Activated CD8-positive, alpha-beta memory T cell treated with anti-CD3 and anti-CD28 coated beads, Interleukin-2, amount 10 ng/mL, durations not matched to agents 7 days and 5 days (primary cell): ENCODE measurements around the gene C9orf153. TPM values are rescaled to one million over a fixed set of nuclear protein-coding genes. Genes with fewer than 3 reads are reported as not detected.

Experiments used
- ATAC-seq: fragments of 150-1000 bp; cut with Tn5 transposase; one replicate; pipeline ENCODE4 v1.10.0; 2021; ENCODE audit warnings: moderate library complexity
- CTCF ChIA-PET: fragments of 350-600 bp; sonication (Branson Sonifier 250); formaldehyde crosslinking; loops from one replicate; lab custom pipeline; 2021; ENCODE audit warnings: antibody characterized with exemption; lab: Charles Lee
- DNase-seq: peaks from one replicate; pipeline ENCODE4 v3.0.0-alpha.2; 2020
- H3K27ac Mint-ChIP-seq: one replicate; pipeline ENCODE4 v1.8.0; 2021; ENCODE audit warnings: mild to moderate bottlenecking, mixed read lengths
- H3K27me3 Mint-ChIP-seq: one replicate; pipeline ENCODE4 v1.8.0; 2021; ENCODE audit warnings: mixed read lengths
- H3K36me3 Mint-ChIP-seq: one replicate; pipeline ENCODE4 v1.8.0; 2021; ENCODE audit warnings: mild to moderate bottlenecking, mixed read lengths
- H3K4me1 Mint-ChIP-seq: one replicate; pipeline ENCODE4 v1.8.0; 2021; ENCODE audit warnings: mixed read lengths
- H3K4me3 Mint-ChIP-seq: one replicate; pipeline ENCODE4 v1.8.0; 2021; ENCODE audit warnings: mild to moderate bottlenecking, moderate library complexity, mixed read lengths
- H3K9me3 Mint-ChIP-seq: one replicate; pipeline ENCODE4 v1.8.0; 2022; ENCODE audit warnings: low read depth, mixed read lengths
- total RNA-seq, 2 experiments: library from RNA; stranded (reverse); gene quantifications; one replicate each; pipeline ENCODE4 v1.2.3, GENCODE V29; 2021

Gene C9orf153
- total RNA-seq, 2 experiments from 2014 or later, result 0.38 TPM; not detected in 1

GRCh38 chr9:86282077-86282978 is 22.9 kb upstream of the C9orf153 start, which contains the start of gene ISCA1:
Gene ISCA1 (minus strand): TSS chr9:86282538. CDS start chr9:86282458, 80 bp downstream.
- H3K36me3 Mint-ChIP-seq, result peaks cover 6% of the 10 kb centered on the region
- H3K4me1 Mint-ChIP-seq, result peaks cover 42% of the 10 kb centered on the region
- H3K27ac Mint-ChIP-seq, result peak within 1 kb of the TSS; percentile 88
- no peaks in the 10 kb centered on the region for H3K9me3 Mint-ChIP-seq
- ATAC-seq (peak; percentile 86), DNase-seq (peak; percentile 98)
- H3K4me3 Mint-ChIP-seq, result peak within 1 kb of the TSS; percentile 82
- H3K27me3 Mint-ChIP-seq, result no peaks in the 10 kb centered on the region
- CTCF ChIA-PET, result interaction anchor here (0.7 to 1.1 kb wide), 3 partner anchors 17 to 52 kb away, joined by 3 read pairs; no protein-coding TSS in a partner anchor

- DNase-seq (no peak), ATAC-seq (peak; percentile 1)
- Mint-ChIP-seq H3K36me3 (peaks cover 8% of the 10 kb centered on the region), H3K4me3 (peak overlapping the region; percentile 82), H3K9me3 (no peaks in the 10 kb centered on the region), H3K4me1 (peaks cover 46% of the 10 kb centered on the region), H3K27me3 (no peaks in the 10 kb centered on the region), H3K27ac (peak overlapping the region; percentile 88)
- CTCF ChIA-PET, result interaction anchor here (0.6 to 1.1 kb wide), 4 partner anchors 10 to 52 kb away, joined by 3 to 4 read pairs (median 3); no protein-coding TSS in a partner anchor
These were observed 22.2 kb upstream of the C9orf153 start for GRCh38 chr9:86281593-86282076.

- H3K27me3 Mint-ChIP-seq, result no peaks in the 10 kb centered on the region
- H3K9me3 Mint-ChIP-seq, result no peaks in the 10 kb centered on the region
- H3K27ac Mint-ChIP-seq, result no peak overlapping the region
- peaks cover 45% of the 10 kb centered on the region for H3K4me1 Mint-ChIP-seq
- CTCF ChIA-PET, result interaction anchor here (0.7 to 1.0 kb wide), 2 partner anchors 9 to 17 kb away, joined by 3 to 4 read pairs; no protein-coding TSS in a partner anchor
- H3K36me3 Mint-ChIP-seq, result peaks cover 6% of the 10 kb centered on the region
- H3K4me3 Mint-ChIP-seq, result peak overlapping the region; percentile 82
- ATAC-seq, result no peak
- DNase-seq, result no peak
These were observed 21.1 kb upstream of the C9orf153 start for GRCh38 chr9:86280580-86280979.

GRCh38 chr9:86279839-86280238 is 20.4 kb upstream of the C9orf153 start:
- ATAC-seq (no peak), DNase-seq (no peak)
- no peaks in the 10 kb centered on the region for H3K9me3 Mint-ChIP-seq
- H3K27me3 Mint-ChIP-seq, result no peaks in the 10 kb centered on the region
- CTCF ChIA-PET, result interaction anchor here (0.7 kb wide), 1 partner anchor 16 kb away, joined by 3 read pairs; no protein-coding TSS in a partner anchor
- no peak overlapping the region for H3K27ac Mint-ChIP-seq
- peaks cover 6% of the 10 kb centered on the region for H3K36me3 Mint-ChIP-seq
- peaks cover 45% of the 10 kb centered on the region for H3K4me1 Mint-ChIP-seq
- no peak overlapping the region for H3K4me3 Mint-ChIP-seq

GRCh38 chr9:86277072-86277471 is 17.6 kb upstream of the C9orf153 start:
- H3K4me1 Mint-ChIP-seq, result peaks cover 32% of the 10 kb centered on the region
- CTCF ChIA-PET, result interaction anchor here (1.0 to 2.2 kb wide), 3 partner anchors 10 to 600 kb away, joined by 3 to 6 read pairs (median 3); no protein-coding TSS in a partner anchor
- H3K4me3 Mint-ChIP-seq, result no peak overlapping the region
- no peak for DNase-seq
- H3K36me3 Mint-ChIP-seq, result peaks cover 19% of the 10 kb centered on the region
- no peak overlapping the region for H3K27ac Mint-ChIP-seq
- no peaks in the 10 kb centered on the region for H3K27me3 Mint-ChIP-seq
- no peak for ATAC-seq
- no peaks in the 10 kb centered on the region for H3K9me3 Mint-ChIP-seq

GRCh38 chr9:86275962-86276361 is 16.5 kb upstream of the C9orf153 start:
- H3K4me3 Mint-ChIP-seq, result no peak overlapping the region
- no peaks in the 10 kb centered on the region for H3K9me3 Mint-ChIP-seq
- no peak overlapping the region for H3K27ac Mint-ChIP-seq
- ATAC-seq, result no peak
- CTCF ChIA-PET, result interaction anchor here (0.7 to 2.2 kb wide), 2 partner anchors 9 to 74 kb away, joined by 3 to 6 read pairs; no protein-coding TSS in a partner anchor
- H3K36me3 Mint-ChIP-seq, result peaks cover 27% of the 10 kb centered on the region
- H3K4me1 Mint-ChIP-seq, result peaks cover 26% of the 10 kb centered on the region
- H3K27me3 Mint-ChIP-seq, result no peaks in the 10 kb centered on the region
- no peak for DNase-seq

GRCh38 chr9:86274821-86275643 is 15.6 kb upstream of the C9orf153 start:
- H3K4me3 Mint-ChIP-seq, result no peak overlapping the region
- H3K36me3 Mint-ChIP-seq, result peaks cover 27% of the 10 kb centered on the region
- no peaks in the 10 kb centered on the region for H3K9me3 Mint-ChIP-seq
- ATAC-seq, result no peak
- no peak for DNase-seq
- no peaks in the 10 kb centered on the region for H3K27me3 Mint-ChIP-seq
- H3K27ac Mint-ChIP-seq, result no peak overlapping the region
- CTCF ChIA-PET, result no interaction called here
- peaks cover 20% of the 10 kb centered on the region for H3K4me1 Mint-ChIP-seq

GRCh38 chr9:86272221-86272620 is 12.8 kb upstream of the C9orf153 start:
- DNase-seq, result no peak
- ATAC-seq, result no peak
- Mint-ChIP-seq H3K4me1 (peaks cover 5% of the 10 kb centered on the region), H3K27ac (no peak overlapping the region), H3K4me3 (no peak overlapping the region), H3K9me3 (no peaks in the 10 kb centered on the region), H3K36me3 (peaks cover 29% of the 10 kb centered on the region), H3K27me3 (no peaks in the 10 kb centered on the region)
- CTCF ChIA-PET, result no interaction called here

GRCh38 chr9:86263876-86264275 is 4.4 kb upstream of the C9orf153 start:
- ATAC-seq, result no peak
- CTCF ChIA-PET, result interaction anchor here (0.6 to 1.1 kb wide), 2 partner anchors 8 to 16 kb away, joined by 3 read pairs; no protein-coding TSS in a partner anchor

GRCh38 chr9:86262492-86262891 is 3.0 kb upstream of the C9orf153 start:
- H3K27ac Mint-ChIP-seq, result no peak overlapping the region
- no peak for DNase-seq
- H3K4me1 Mint-ChIP-seq, result peaks cover 1% of the 10 kb centered on the region
- CTCF ChIA-PET, result interaction anchor here (1.2 kb wide), 1 partner anchor 60 kb away, joined by 4 read pairs; no protein-coding TSS in a partner anchor
- peaks cover 10% of the 10 kb centered on the region for H3K36me3 Mint-ChIP-seq
- no peak for ATAC-seq
- no peak overlapping the region for H3K4me3 Mint-ChIP-seq
- no peaks in the 10 kb centered on the region for H3K27me3 Mint-ChIP-seq
- no peaks in the 10 kb centered on the region for H3K9me3 Mint-ChIP-seq

More at GRCh38 chr9:86263876-86264275, 4.4 kb upstream of the C9orf153 start:
- no peaks in the 10 kb centered on the region for H3K9me3 Mint-ChIP-seq
- DNase-seq, result no peak
- peaks cover 1% of the 10 kb centered on the region for H3K4me1 Mint-ChIP-seq
- no peaks in the 10 kb centered on the region for H3K27me3 Mint-ChIP-seq
- no peak overlapping the region for H3K27ac Mint-ChIP-seq
- no peak overlapping the region for H3K4me3 Mint-ChIP-seq
- peaks cover 10% of the 10 kb centered on the region for H3K36me3 Mint-ChIP-seq

GRCh38 chr9:86257391-86257790 is 2.1 kb downstream of the C9orf153 start:
- H3K9me3 Mint-ChIP-seq, result peaks cover 4% of the 10 kb centered on the region
- H3K4me1 Mint-ChIP-seq, result no peaks in the 10 kb centered on the region
- H3K36me3 Mint-ChIP-seq, result peaks cover 4% of the 10 kb centered on the region
- peaks cover 3% of the 10 kb centered on the region for H3K27me3 Mint-ChIP-seq
- no peak overlapping the region for H3K27ac Mint-ChIP-seq
- ATAC-seq (no peak), DNase-seq (no peak)
- CTCF ChIA-PET, result interaction anchor here (1.4 kb wide), 1 partner anchor 9 kb away, joined by 3 read pairs; no protein-coding TSS in a partner anchor
- H3K4me3 Mint-ChIP-seq, result no peak overlapping the region

- peaks cover 5% of the 10 kb centered on the region for H3K36me3 Mint-ChIP-seq
- DNase-seq, result no peak
- H3K4me3 Mint-ChIP-seq, result no peak overlapping the region
- H3K9me3 Mint-ChIP-seq, result peaks cover 8% of the 10 kb centered on the region
- H3K4me1 Mint-ChIP-seq, result no peaks in the 10 kb centered on the region
- H3K27me3 Mint-ChIP-seq, result peaks cover 3% of the 10 kb centered on the region
- ATAC-seq, result no peak
- CTCF ChIA-PET, result interaction anchor here (1.4 kb wide), 1 partner anchor 26 kb away, joined by 3 read pairs; the partner anchor contains the start of gene ISCA1
- no peak overlapping the region for H3K27ac Mint-ChIP-seq
These were observed 2.8 kb downstream of the C9orf153 start for GRCh38 chr9:86256653-86257052.
